Measurements from ENCODE around the gene MLLT6.

The MLLT6 gene

DNA sequence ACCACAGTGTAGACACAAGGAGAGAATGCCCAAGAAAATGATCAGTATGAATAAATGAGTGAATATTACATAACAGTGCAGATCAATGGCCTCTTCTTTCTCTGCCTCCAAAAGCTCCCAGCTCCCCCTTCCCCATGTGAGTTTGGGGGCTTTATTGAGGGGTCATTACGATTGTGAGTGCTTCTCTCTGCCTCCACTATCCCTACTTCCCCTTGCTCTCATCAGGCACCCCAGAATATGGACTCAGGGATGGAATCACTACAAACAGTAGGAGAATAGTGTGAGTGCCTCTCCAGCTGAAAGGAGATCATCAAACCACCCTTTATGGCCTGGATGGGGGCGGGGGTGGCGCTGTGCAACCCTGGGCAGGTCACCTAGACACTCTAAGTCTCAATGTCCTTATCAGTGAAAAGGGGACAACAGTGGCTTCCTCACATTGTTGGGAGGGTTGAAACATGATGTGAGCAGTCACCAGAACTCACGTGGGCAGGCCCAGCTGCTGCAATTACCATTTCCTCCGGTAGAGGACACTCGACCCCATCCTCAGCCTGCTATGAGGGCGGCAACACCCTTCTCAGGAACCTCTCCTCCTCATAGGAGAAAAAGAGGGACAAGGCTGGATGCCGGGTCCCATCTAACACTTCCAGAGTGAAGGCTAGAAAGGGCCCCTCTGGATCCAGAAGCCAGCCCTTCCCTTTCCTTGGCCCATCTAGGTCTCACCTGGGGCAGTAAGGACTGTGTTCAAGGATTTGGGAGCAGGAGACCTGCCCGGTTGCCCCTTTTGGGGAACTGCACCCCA lies 28.2 kb upstream of the MLLT6 start:
- DNase-seq: peak; percentile 67

DNA sequence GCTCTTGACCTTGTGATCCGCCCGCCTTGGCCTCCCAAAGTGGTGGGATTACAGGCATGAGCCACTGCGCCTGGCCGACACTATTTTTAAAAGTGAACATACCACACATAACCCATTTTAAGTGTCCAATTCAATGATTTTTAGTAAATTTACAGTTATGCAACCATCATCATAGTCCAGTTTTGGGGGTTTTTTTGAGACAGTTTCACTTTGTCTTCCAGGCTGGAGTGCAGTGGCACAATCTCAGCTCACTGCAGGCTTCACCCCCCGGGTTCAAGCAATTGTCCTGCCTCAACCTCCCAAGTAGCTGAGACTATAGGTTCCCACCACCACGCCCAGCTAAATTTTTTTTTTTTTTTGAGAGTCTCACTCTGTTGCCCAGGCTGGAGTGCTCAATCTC lies 27.3 kb upstream of the MLLT6 start:
- no peak for DNase-seq

- DNase-seq: no peak
Measured at GRCh38 chr17:38681096-38681495, 24.0 kb upstream of the MLLT6 start.

- no peak for DNase-seq
Measured at GRCh38 chr17:38685491-38685890, 19.6 kb upstream of the MLLT6 start.

GRCh38 chr17:38687286-38687685 lies 17.8 kb upstream of the MLLT6 start:
- no peak for DNase-seq

GRCh38 chr17:38690386-38690785 lies 14.7 kb upstream of the MLLT6 start:
- peak; percentile 38 for DNase-seq

GRCh38 chr17:38691154-38691553 lies 13.9 kb upstream of the MLLT6 start:
- no peak for DNase-seq

- DNase-seq: no peak
Measured at GRCh38 chr17:38693700-38694329, 11.3 kb upstream of the MLLT6 start.

- DNase-seq: no peak
Measured at GRCh38 chr17:38697061-38697820, 7.8 kb upstream of the MLLT6 start.

GRCh38 chr17:38698760-38699159 lies 6.3 kb upstream of the MLLT6 start:
- DNase-seq: no peak

DNA sequence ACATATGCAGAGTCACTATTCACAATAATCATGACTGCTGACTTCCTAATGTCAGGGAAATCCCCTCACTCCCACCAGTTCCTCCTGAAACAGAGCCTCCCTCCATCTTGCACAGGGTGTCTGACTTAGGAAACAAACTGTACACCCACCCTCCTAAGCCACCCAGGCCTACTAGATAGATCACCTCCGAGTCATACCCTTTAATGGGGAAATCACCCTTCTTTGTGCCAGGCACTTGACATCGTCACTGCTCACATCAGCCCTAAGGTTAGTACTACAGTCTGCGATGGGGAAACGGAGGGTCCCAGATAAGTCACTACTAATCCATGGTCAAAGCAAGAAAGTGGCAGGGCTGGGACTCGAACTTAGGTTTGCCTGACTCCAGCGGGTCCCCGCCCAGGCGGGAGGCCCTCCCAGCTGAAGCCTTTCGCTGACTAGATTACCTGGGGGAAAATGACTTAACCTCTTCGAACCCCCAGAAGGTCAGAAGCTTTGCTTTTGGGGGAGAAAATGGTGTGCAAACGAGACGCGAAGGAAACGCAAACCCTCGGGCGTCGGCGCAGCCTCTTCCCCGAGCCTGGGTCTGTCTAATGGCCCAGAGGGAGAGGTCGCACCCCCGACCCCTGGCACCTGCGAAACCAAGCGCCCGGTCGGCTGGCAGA lies 3.4 kb upstream of the MLLT6 start:
- DNase-seq: no peak

GRCh38 chr17:38702166-38702915 lies 2.7 kb upstream of the MLLT6 start:
- no peak for DNase-seq

- DNase-seq: no peak
Measured at GRCh38 chr17:38702916-38703741, 1.9 kb upstream of the MLLT6 start.

DNA sequence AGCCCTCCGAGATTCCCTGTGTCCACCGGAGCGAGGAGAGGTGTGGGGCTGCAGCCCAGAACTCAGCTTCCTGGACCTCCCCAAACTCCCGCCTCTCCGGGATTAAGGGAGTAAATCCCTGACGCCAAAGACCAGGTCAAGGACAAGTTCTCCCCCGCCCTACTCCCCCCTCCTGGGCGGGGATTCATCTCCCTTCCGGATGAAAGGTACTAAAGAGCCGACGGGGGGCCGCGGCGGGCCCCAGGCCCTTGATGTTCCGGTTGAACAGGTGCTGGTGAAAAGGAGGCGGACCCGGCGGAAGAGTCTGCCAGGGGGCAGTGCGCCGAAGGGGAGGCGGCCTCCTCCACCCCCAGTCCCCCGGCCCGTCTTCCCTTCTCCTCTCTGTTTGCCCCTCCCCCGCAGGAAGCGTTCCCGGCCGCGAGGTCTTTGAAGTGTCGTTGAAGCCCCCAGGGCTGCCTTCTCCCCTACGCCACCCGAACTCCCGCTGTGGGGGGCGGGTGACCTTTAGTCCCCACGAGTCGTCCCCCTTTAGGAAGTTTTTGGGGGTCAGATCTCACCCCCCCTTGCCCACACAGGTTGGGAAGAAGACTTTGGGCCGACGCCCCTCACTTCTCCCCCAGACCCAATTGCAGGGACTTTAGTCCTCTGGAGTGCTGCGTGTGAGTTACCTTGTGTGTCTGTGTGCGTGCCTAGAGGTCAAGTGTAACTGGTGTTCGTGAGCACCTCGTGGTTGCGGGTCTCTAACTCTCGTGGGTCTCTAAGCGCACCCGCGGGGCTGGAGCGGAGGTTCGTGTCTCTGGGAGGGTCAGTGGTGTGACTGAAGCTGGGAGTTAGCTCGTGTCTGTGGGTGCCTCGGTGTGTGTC lies 1.1 kb upstream of the MLLT6 start:
- peak; percentile 50 for DNase-seq

- DNase-seq: no peak
Measured at GRCh38 chr17:38705523-38705802, 390 bp downstream of the MLLT6 start.

GRCh38 chr17:38705803-38706504 lies 881 bp downstream of the MLLT6 start:
- DNase-seq: no peak

GRCh38 chr17:38706505-38707216 lies 1.6 kb downstream of the MLLT6 start:
- no peak for DNase-seq

- no peak for DNase-seq
Measured at GRCh38 chr17:38707678-38708351, 2.7 kb downstream of the MLLT6 start.

Measured in NCI-H1436 treated with DMSO at 0.1 percent for 48 hours (cell line).